K562 (cell line): Measurements from ENCODE around the gene B3GALT4. TPM values are rescaled to one million over a fixed set of nuclear protein-coding genes. Genes with fewer than 3 reads are reported as not detected.
A peak's percentile ranks its signal among the peaks of the same experiment; 100 is the strongest.

ENCODE experiments used
- ATAC-seq: fragments of 200-7000 bp; cut with Tn5 transposase; 3 replicates; pipeline ENCODE4 v1.9.1; 2020; ENCODE audit warnings: moderate library complexity
- BruUV-seq: library from RNA; stranded (reverse); fragments of 400-500 nt; replicated peaks from 2 replicates; lab custom pipeline; 2021; lab: Mats Ljungman, UMichigan
- CTCF ChIA-PET: fragments of 300-600 bp; formaldehyde crosslinking; extraction: SDS; loops from one replicate; lab custom pipeline; 2021; ENCODE audit warnings: low intra/inter-chr PET ratio; lab: Yijun Ruan, JAX
- POLR2A ChIA-PET: fragments of 300-600, 350-650 bp; sonication (Branson Sonifier 250); formaldehyde crosslinking; extraction: SDS; loops from one replicate; lab custom pipeline; 2021; ENCODE audit warnings: antibody characterized with exemption, inconsistent platforms; lab: Yijun Ruan, JAX
- DNase-seq, 4 experiments: peaks; one replicate each; pipeline versions ENCODE4 v3.0.0 to v3.0.0-alpha.2; 2011 to 2018; ENCODE audit warnings: low spot score in 3 of 4, mixed read lengths in 3 of 4; ENCODE audit errors: extremely low read depth in 1 of 4
- FAIRE-seq: peaks from 2 replicates; lab custom pipeline; 2011; peaks lifted over from hg19 to GRCh38; lab: Jason Lieb, UNC
- H2AFZ ChIP-seq: 2 replicates; pipeline ENCODE4 v1.6.0; 2011; ENCODE audit warnings: low read depth, low read length, control low read depth, inconsistent platforms
- H3K27ac ChIP-seq: fragments of 200-600 bp; 3 replicates; pipeline ENCODE4 v1.8.0; 2011; ENCODE audit warnings: low read depth, mild to moderate bottlenecking, control low read depth, inconsistent platforms, low read length, moderate library complexity, mixed read lengths; ENCODE audit errors: extremely low read depth
- H3K27me3 ChIP-seq, 2 experiments: fragments of 300-600 bp in 1 of 2; 2 replicates in 1 of 2; 3 replicates in 1 of 2; pipeline versions ENCODE4 v1.6.0 to v1.8.0; 2011; ENCODE audit warnings: inconsistent platforms in 2 of 2, low read length in 2 of 2, mild to moderate bottlenecking in 1 of 2, mixed read lengths in 1 of 2, moderate library complexity in 1 of 2; ENCODE audit not compliant: control insufficient read depth in 2 of 2, insufficient read depth in 2 of 2
- H3K36me3 ChIP-seq: fragments of 300-600 bp; 3 replicates; pipeline ENCODE4 v1.8.0; 2011; ENCODE audit warnings: mild to moderate bottlenecking, low read length, inconsistent platforms; ENCODE audit not compliant: control insufficient read depth, insufficient read depth
- H3K4me1 ChIP-seq, 2 experiments: fragments of 200-600 bp in 1 of 2; replicated peaks in 1 of 2; 2 replicates in 1 of 2; 3 replicates in 1 of 2; pipeline versions ENCODE4 v1.5.1 to v1.8.0; 2011; ENCODE audit warnings: inconsistent platforms in 2 of 2, low read length in 2 of 2, mild to moderate bottlenecking in 1 of 2, mixed read lengths in 1 of 2, moderate library complexity in 1 of 2; ENCODE audit not compliant: control insufficient read depth in 2 of 2, insufficient read depth in 2 of 2
- H3K4me2 ChIP-seq: 2 replicates; pipeline ENCODE4 v1.6.1; 2011; ENCODE audit warnings: low read length, control low read depth, inconsistent platforms, mixed read lengths; ENCODE audit not compliant: insufficient read depth
- H3K4me3 ChIP-seq: fragments of 200-600 bp; sonication (generic), shearing (Covaris generic); 2 replicates; pipeline ENCODE4 v1.5.1; 2016; ENCODE audit warnings: control low read depth, inconsistent platforms
- H3K79me2 ChIP-seq: fragments of 200-600 bp; 3 replicates; pipeline ENCODE4 v1.8.0; 2011; ENCODE audit warnings: low read length, inconsistent platforms; ENCODE audit not compliant: control insufficient read depth, insufficient read depth
- H3K9ac ChIP-seq, 2 experiments: 2 replicates each; pipeline versions ENCODE4 v1.6.0 to v1.6.1; 2011; ENCODE audit warnings: low read depth in 2 of 2, low read length in 2 of 2, control low read depth in 1 of 2, inconsistent platforms in 1 of 2, mild to moderate bottlenecking in 1 of 2, mixed read lengths in 1 of 2; ENCODE audit not compliant: insufficient read depth in 1 of 2
- H3K9me1 ChIP-seq: one replicate; pipeline ENCODE4 v1.6.0; 2011; ENCODE audit warnings: inconsistent platforms, mild to moderate bottlenecking, low read length, moderate library complexity; ENCODE audit not compliant: control insufficient read depth, insufficient read depth
- H3K9me3 ChIP-seq: replicated peaks from 2 replicates; pipeline ENCODE4 v1.5.1; 2011; ENCODE audit warnings: low read depth, low read length, inconsistent platforms; ENCODE audit not compliant: control insufficient read depth, insufficient read depth
- H4K20me1 ChIP-seq: replicated peaks from 2 replicates; pipeline ENCODE4 v1.6.1; 2011; ENCODE audit warnings: low read length, inconsistent platforms, mixed read lengths; ENCODE audit not compliant: control insufficient read depth, insufficient read depth
- BHLHE40 ChIP-seq: IDR thresholded peaks from 2 replicates; pipeline ENCODE4 v1.6.1; 2011; ENCODE audit warnings: low read length, improper control_type of control experiment
- CBFA2T2 ChIP-seq: fragments of 450-650 bp; conservative IDR thresholded peaks from 2 replicates; pipeline ENCODE4 v1.6.1; 2017; ENCODE audit warnings: mild to moderate bottlenecking
- CREB1 ChIP-seq, 2 experiments: sonication (generic) in 1 of 2; formaldehyde crosslinking in 1 of 2; IDR thresholded peaks; 2 replicates each; pipeline versions ENCODE4 v1.6.1 to v1.8.0; 2012 to 2022; ENCODE audit warnings: inconsistent platforms in 1 of 2, mild to moderate bottlenecking in 1 of 2, missing genetic modification reagents in 1 of 2, moderate library complexity in 1 of 2
- CTBP1 ChIP-seq: fragments of 450-650 bp; IDR thresholded peaks from 2 replicates; pipeline ENCODE4 v1.6.1; 2016; ENCODE audit warnings: borderline replicate concordance
- GABPB2 ChIP-seq: fragments of 250-450 bp; sonication (Bioruptor Pico); conservative IDR thresholded peaks from 2 replicates; pipeline ENCODE4 v1.5.1; 2021; ENCODE audit warnings: mild to moderate bottlenecking
- HDAC2 ChIP-seq: fragments of 450-650 bp; IDR thresholded peaks from 2 replicates; pipeline ENCODE4 v1.6.1; 2016; ENCODE audit warnings: mild to moderate bottlenecking
- LARP7 ChIP-seq: fragments of 450-650 bp; IDR thresholded peaks from 2 replicates; pipeline ENCODE4 v1.6.1; 2016
- MBD2 ChIP-seq: sonication (generic); IDR thresholded peaks from 2 replicates; pipeline ENCODE4 v1.6.1; 2016; ENCODE audit warnings: low read depth, borderline replicate concordance
- RBM15 ChIP-seq: fragments of 200-400 bp; formaldehyde crosslinking; IDR thresholded peaks from 2 replicates; pipeline ENCODE4 v1.6.1; 2018; ENCODE audit warnings: mild to moderate bottlenecking, low read length, moderate library complexity; ENCODE audit not compliant: insufficient read depth
- SETDB1 ChIP-seq: IDR thresholded peaks from one replicate; pipeline ENCODE4 v1.6.1; 2012; ENCODE audit warnings: low read length, control low read depth, inconsistent platforms
- SMARCB1 ChIP-seq: IDR thresholded peaks from 2 replicates; pipeline ENCODE4 v1.6.1; 2011; ENCODE audit warnings: improper control_type of control experiment, low read depth; ENCODE audit not compliant: insufficient read length
- TRIM28 ChIP-seq: fragments of 450-650 bp; IDR thresholded peaks from 2 replicates; pipeline ENCODE4 v1.6.1; 2017
- ZEB2 ChIP-seq: fragments of 450-650 bp; IDR thresholded peaks from 2 replicates; pipeline ENCODE4 v1.6.1; 2016
- ZFP30 ChIP-seq: fragments of 250-450 bp; sonication (Bioruptor Pico); IDR thresholded peaks from 2 replicates; pipeline ENCODE4 v1.8.0; 2022; ENCODE audit warnings: moderate library complexity, mild to moderate bottlenecking, inconsistent platforms, borderline replicate concordance
- ZKSCAN1 ChIP-seq: fragments of 150-350 bp; IDR thresholded peaks from 2 replicates; pipeline ENCODE4 v1.6.1; 2016; ENCODE audit warnings: low read depth, low read length
- WGBS: fragments of 100-300 bp; shearing (Covaris generic); methylation state at CpG from one replicate; pipeline ENCODE4 v1.1.6; 2016; ENCODE audit warnings: low coverage, mixed read lengths; ENCODE audit not compliant: insufficient coverage; ENCODE audit errors: missing lambda C conversion rate; 5-methylcytosine and 5-hydroxymethylcytosine counted together
- in situ Hi-C: fragments of 300-500 bp; cut with MboI; formaldehyde crosslinking; loops from 4 replicates; pipeline ENCODE4 v1.15.0; 2018; ENCODE audit warnings: inconsistent platforms, mixed read lengths
- intact Hi-C: fragments of 100-400 bp; cut with micrococcal nuclease; formaldehyde crosslinking; loops from 2 replicates; pipeline ENCODE4 v1.14.2; 2022
- polyA plus RNA-seq, 8 experiments: library from polyadenylated mRNA; depleted of rRNA in 4 of 8; stranded (reverse) in 5 of 8; unstranded in 3 of 8; fragments of >200 nt; fragmentation: Nextera tagmentation in 2 of 8; fragmentation: Illumina TruSeq in 1 of 8; extraction: Ambion mirVana in 2 of 8; extraction: Trizol in 1 of 8; gene quantifications; 2 replicates each; pipeline versions ENCODE4 v1.2.1 to v1.2.3, GENCODE V29; 2011 to 2014; ENCODE audit warnings: inconsistent platforms in 1 of 8, missing spikeins in 1 of 8
- total RNA-seq, 7 experiments: library from RNA; depleted of rRNA in 6 of 7; stranded (reverse); fragments of >200 nt in 6 of 7; fragmentation: Illumina TruSeq in 2 of 7; extraction: Trizol in 2 of 7; gene quantifications; 2 replicates each; pipeline versions ENCODE4 v1.2.1 to v1.2.3, GENCODE V29; 2011 to 2021; ENCODE audit warnings: low replicate concordance in 1 of 7
- TF ChIP-seq, protein P1 (sequence below), 2 experiments: fragments of 450-650 bp in 1 of 2; IDR thresholded peaks; 2 replicates each; pipeline ENCODE4 v1.6.1; 2011 to 2017; ENCODE audit warnings: low read depth in 2 of 2, antibody characterized with exemption in 1 of 2, borderline replicate concordance in 1 of 2, low read length in 1 of 2, mild to moderate bottlenecking in 1 of 2, mixed read lengths in 1 of 2; ENCODE audit not compliant: control insufficient read depth in 1 of 2

B3GALT4 gene
- total and polyA plus RNA-seq, 9 of the 15 experiments (the other 6 are each of a cell fraction or from before 2014, with no cell fraction given) = 0.11 to 1.3 (median 0.53) TPM; not detected in 1

DNA sequence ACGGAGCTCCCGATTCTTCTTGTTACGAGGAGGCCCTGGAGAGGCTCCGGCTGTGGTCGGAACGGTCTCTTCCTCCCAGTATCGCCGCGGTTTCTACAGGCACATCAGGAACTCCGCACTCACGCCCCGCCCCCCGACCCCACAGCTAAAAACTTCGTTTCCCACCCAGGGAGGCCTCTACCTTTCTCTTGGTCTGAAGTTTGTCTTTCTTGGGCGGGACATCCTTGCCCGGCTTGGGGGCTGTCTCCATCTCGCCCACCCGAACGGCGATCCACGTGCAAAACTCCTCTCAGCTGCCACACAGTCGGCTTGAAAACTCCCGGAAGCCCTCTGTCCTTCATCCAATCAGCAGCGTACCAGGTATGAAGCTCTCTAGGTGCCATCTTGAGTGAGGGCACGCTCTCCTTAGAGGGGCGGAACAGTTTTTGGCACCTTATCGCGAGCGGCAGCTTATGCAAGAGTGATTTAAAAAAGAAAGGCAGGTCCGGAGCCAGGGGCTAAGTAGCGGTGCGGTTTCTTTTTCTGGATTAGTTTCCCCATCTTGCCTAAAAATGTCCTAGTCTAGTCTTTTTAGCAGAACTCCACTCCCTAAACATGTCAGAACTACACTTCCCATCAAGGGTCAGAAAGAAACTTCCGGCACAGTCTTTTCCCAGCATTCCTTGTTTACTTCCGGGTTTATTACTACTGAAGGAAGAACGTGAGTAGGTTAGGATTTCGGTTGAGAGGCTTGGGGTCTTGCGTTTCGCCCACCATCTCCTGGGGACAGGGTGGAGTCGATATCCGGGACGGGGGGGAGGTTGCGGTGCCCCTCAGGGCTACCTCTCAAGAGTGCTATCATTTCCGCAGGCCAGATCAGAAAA lies 12.2 kb downstream of the B3GALT4 start, which contains the start of the genes PFDN6 and WDR46 (continued):
- TF ChIP-seq ZFP30 (CRISPR knock-in tag) (no peak), BHLHE40 (peak; percentile 80), CREB1 (IDR thresholded peaks at IDR 0.05) (0 out of 2 replicates have a peak, but pooled peaks have one; percentile 6), CREB1 (CRISPR knock-in tag; IDR thresholded peaks at IDR 0.05) (no peak; the same call in 1 of the 2 replicates)

DNA sequence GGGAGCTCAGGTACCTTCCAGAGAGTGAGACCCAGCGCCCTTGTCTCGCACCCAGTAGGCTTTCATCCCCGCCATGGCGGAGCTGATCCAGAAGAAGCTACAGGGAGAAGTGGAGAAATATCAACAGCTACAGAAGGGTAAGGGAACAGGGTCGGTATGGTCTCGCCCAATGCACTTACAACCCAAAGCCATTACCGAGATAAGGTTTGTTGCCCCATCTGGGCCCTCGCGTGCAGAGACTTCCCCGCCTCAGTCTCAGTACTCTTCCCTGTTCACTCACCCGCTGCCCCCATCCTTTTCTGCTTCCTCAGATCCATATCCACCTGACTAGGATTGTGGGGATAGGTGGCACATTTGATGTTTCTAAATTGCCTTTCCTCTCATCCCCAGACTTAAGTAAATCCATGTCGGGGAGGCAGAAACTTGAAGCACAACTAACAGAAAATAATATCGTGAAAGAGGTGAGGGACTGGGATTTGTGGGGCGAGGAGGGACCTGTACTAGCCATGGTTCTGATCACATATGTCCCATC lies 12.9 kb downstream of the B3GALT4 start:
- H2AFZ ChIP-seq = peak overlapping the region; percentile 99
- ATAC-seq = peak; percentile 47
- ChIA-PET POLR2A (interaction anchor here (0.7 to 7.1 kb wide), 12 partner anchors 8 to 201 kb away, joined by 3 to 90 read pairs (median 6); partner anchors contain the start of genes B3GALT4, RGL2, RPS18 and VPS52), CTCF (interaction anchor here (0.6 kb wide), 1 partner anchor 229 kb away, joined by 3 read pairs; no protein-coding TSS in a partner anchor)
- H3K36me3 ChIP-seq = peaks cover 74% of the 10 kb centered on the region
- peaks cover 45% of the 10 kb centered on the region for H3K79me2 ChIP-seq
- H3K9me1 ChIP-seq = peaks cover 3% of the 10 kb centered on the region
- peak overlapping the region; percentile 76 for H3K4me3 ChIP-seq
- H3K27me3 ChIP-seq = no peaks in the 10 kb centered on the region
- TSS peak; percentile 91 for BruUV-seq
- in situ Hi-C loops (no loop called here), intact Hi-C loops (no loop called here)
- H3K9ac ChIP-seq = peak overlapping the region; percentile 91 to 94
- H3K4me2 ChIP-seq = peak overlapping the region; percentile 98
- H3K4me1 ChIP-seq = peaks cover 13 to 24% of the 10 kb centered on the region in 2 experiments; a peak in 4 of 5 replicates
- no peaks in the 10 kb centered on the region for H4K20me1 ChIP-seq
- FAIRE-seq = peak; percentile 29
- DNase-seq = peak in 3 of 4 experiments; percentile 42 to 61 (median 50)
- peak overlapping the region; percentile 83 for H3K27ac ChIP-seq
- H3K9me3 ChIP-seq = no peaks in the 10 kb centered on the region
- under 1% methylated on average over 14 of the region's 14 CpGs for WGBS
- TF ChIP-seq, protein P1, sequence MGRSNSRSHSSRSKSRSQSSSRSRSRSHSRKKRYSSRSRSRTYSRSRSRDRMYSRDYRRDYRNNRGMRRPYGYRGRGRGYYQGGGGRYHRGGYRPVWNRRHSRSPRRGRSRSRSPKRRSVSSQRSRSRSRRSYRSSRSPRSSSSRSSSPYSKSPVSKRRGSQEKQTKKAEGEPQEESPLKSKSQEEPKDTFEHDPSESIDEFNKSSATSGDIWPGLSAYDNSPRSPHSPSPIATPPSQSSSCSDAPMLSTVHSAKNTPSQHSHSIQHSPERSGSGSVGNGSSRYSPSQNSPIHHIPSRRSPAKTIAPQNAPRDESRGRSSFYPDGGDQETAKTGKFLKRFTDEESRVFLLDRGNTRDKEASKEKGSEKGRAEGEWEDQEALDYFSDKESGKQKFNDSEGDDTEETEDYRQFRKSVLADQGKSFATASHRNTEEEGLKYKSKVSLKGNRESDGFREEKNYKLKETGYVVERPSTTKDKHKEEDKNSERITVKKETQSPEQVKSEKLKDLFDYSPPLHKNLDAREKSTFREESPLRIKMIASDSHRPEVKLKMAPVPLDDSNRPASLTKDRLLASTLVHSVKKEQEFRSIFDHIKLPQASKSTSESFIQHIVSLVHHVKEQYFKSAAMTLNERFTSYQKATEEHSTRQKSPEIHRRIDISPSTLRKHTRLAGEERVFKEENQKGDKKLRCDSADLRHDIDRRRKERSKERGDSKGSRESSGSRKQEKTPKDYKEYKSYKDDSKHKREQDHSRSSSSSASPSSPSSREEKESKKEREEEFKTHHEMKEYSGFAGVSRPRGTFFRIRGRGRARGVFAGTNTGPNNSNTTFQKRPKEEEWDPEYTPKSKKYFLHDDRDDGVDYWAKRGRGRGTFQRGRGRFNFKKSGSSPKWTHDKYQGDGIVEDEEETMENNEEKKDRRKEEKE (IDR thresholded peaks at IDR 0.05; ENCODE audit: borderline replicate concordance in 1 of 2, control insufficient read depth in 1 of 2, low read depth in 2 of 2, low read length in 1 of 2) = no peak
- no peak for TF ChIP-seq LARP7
- no peak for TF ChIP-seq TRIM28
- 0 out of 2 replicates have a peak, but pooled peaks have one; percentile 8 for TF ChIP-seq CTBP1
- no peak for TF ChIP-seq GABPB2 (CRISPR knock-in tag)
- no peak for TF ChIP-seq SMARCB1
- TF ChIP-seq SETDB1 = no peak
- no peak for TF ChIP-seq CBFA2T2
- no peak for TF ChIP-seq RBM15
- TF ChIP-seq ZEB2 = no peak
- TF ChIP-seq HDAC2 = 0 out of 2 replicates have a peak, but pooled peaks have one; percentile 2
- 0 out of 2 replicates have a peak, but pooled peaks have one; percentile 10 for TF ChIP-seq MBD2
- peak; percentile 97 for TF ChIP-seq ZKSCAN1
